Urinary bladder (tissue), 4 donors: Measurements from ENCODE around the gene ZNF407. TPM values are rescaled to one million over a fixed set of nuclear protein-coding genes. Genes with fewer than 3 reads are reported as not detected.

Experiments
- DNase-seq: peaks from one replicate; pipeline ENCODE4 v3.0.0-alpha.2; 2015; ENCODE audit errors: extremely low spot score
- H3K27ac ChIP-seq: one replicate; pipeline ENCODE4 v1.5.1; 2013; ENCODE audit warnings: low read depth, mild to moderate bottlenecking, moderate library complexity
- H3K36me3 ChIP-seq: one replicate; pipeline ENCODE4 v1.6.1; 2013; ENCODE audit warnings: mild to moderate bottlenecking, moderate library complexity; ENCODE audit not compliant: insufficient read depth
- H3K4me1 ChIP-seq: one replicate; pipeline ENCODE4 v1.6.1; 2013; ENCODE audit warnings: mild to moderate bottlenecking, moderate library complexity; ENCODE audit not compliant: insufficient read depth
- H3K4me3 ChIP-seq: one replicate; pipeline ENCODE4 v1.5.1; 2013; ENCODE audit warnings: low read depth, low read length
- WGBS: extraction: QIAGEN DNeasy Blood & Tissue Kit; methylation state at CpG from one replicate; pipeline ENCODE4 v1.1.7; 2013; 5-methylcytosine and 5-hydroxymethylcytosine counted together
- polyA plus RNA-seq: library from polyadenylated mRNA; stranded (reverse); fragments of 200-250 nt; gene quantifications from one replicate; pipeline ENCODE4 v1.2.3, GENCODE V29; 2013
- total RNA-seq: library from RNA; depleted of rRNA; stranded (reverse); fragments of >200 nt; gene quantifications from one replicate; pipeline ENCODE4 v1.2.3, GENCODE V29; 2014
- donor health status: healthy with polysubstance abuse.
- donor health status: healthy.

ZNF407 gene
- total and polyA plus RNA-seq, 2 donors: 5.9 to 40.8 TPM

- H3K27ac ChIP-seq: no peak overlapping the region
- DNase-seq: no peak
- 47% methylated on average over 4 of the region's 4 CpGs for WGBS
- no peak overlapping the region for H3K4me3 ChIP-seq
- no peaks in the 10 kb centered on the region for H3K4me1 ChIP-seq
- H3K36me3 ChIP-seq: no peaks in the 10 kb centered on the region
Observed at GRCh38 chr18:74570266-74570665, 27.4 kb upstream of the ZNF407 start.

GRCh38 chr18:74571895-74572680 is 25.6 kb upstream of the ZNF407 start:
- no peak overlapping the region for H3K4me3 ChIP-seq
- H3K4me1 ChIP-seq: no peaks in the 10 kb centered on the region
- 85% methylated on average over 12 of the region's 12 CpGs for WGBS
- DNase-seq: no peak
- H3K36me3 ChIP-seq: no peaks in the 10 kb centered on the region
- H3K27ac ChIP-seq: no peak overlapping the region

- no peak overlapping the region for H3K27ac ChIP-seq
- no peaks in the 10 kb centered on the region for H3K36me3 ChIP-seq
- H3K4me3 ChIP-seq: no peak overlapping the region
- no peak for DNase-seq
- no peaks in the 10 kb centered on the region for H3K4me1 ChIP-seq
Observed at GRCh38 chr18:74573053-74573452, 24.6 kb upstream of the ZNF407 start.

GRCh38 chr18:74574916-74575315 is 22.8 kb upstream of the ZNF407 start:
- WGBS: 66% methylated on average over 2 of the region's 2 CpGs
- Histone ChIP-seq H3K27ac (no peak overlapping the region), H3K4me3 (no peak overlapping the region), H3K4me1 (no peaks in the 10 kb centered on the region), H3K36me3 (no peaks in the 10 kb centered on the region)
- no peak for DNase-seq

GRCh38 chr18:74577019-74577418 is 20.7 kb upstream of the ZNF407 start:
- Histone ChIP-seq H3K27ac (no peak overlapping the region), H3K36me3 (no peaks in the 10 kb centered on the region), H3K4me1 (no peaks in the 10 kb centered on the region), H3K4me3 (no peak overlapping the region)
- no peak for DNase-seq
- 52% methylated on average over 5 of the region's 5 CpGs for WGBS

GRCh38 chr18:74579496-74580065 is 18.1 kb upstream of the ZNF407 start:
- H3K36me3 ChIP-seq: no peaks in the 10 kb centered on the region
- no peak for DNase-seq
- 32% methylated on average over 8 of the region's 8 CpGs for WGBS
- no peak overlapping the region for H3K4me3 ChIP-seq
- no peak overlapping the region for H3K27ac ChIP-seq
- no peaks in the 10 kb centered on the region for H3K4me1 ChIP-seq

GRCh38 chr18:74582642-74583041 is 15.0 kb upstream of the ZNF407 start:
- no peak for DNase-seq
- no peaks in the 10 kb centered on the region for H3K36me3 ChIP-seq
- 67% methylated on average over 6 of the region's 6 CpGs for WGBS
- no peak overlapping the region for H3K4me3 ChIP-seq
- H3K4me1 ChIP-seq: no peaks in the 10 kb centered on the region
- H3K27ac ChIP-seq: no peak overlapping the region

- WGBS: 74% methylated on average over 8 of the region's 8 CpGs
- H3K36me3 ChIP-seq: no peaks in the 10 kb centered on the region
- no peak for DNase-seq
- H3K27ac ChIP-seq: no peak overlapping the region
- no peaks in the 10 kb centered on the region for H3K4me1 ChIP-seq
- no peak overlapping the region for H3K4me3 ChIP-seq
Observed at GRCh38 chr18:74587441-74587840, 10.2 kb upstream of the ZNF407 start.

- no peak overlapping the region for H3K4me3 ChIP-seq
- H3K36me3 ChIP-seq: no peaks in the 10 kb centered on the region
- 69% methylated on average over 6 of the region's 6 CpGs for WGBS
- no peaks in the 10 kb centered on the region for H3K4me1 ChIP-seq
- H3K27ac ChIP-seq: no peak overlapping the region
- DNase-seq: no peak
Observed at GRCh38 chr18:74589021-74589420, 8.6 kb upstream of the ZNF407 start.

- Histone ChIP-seq H3K27ac (no peak overlapping the region), H3K4me3 (no peak overlapping the region), H3K36me3 (no peaks in the 10 kb centered on the region), H3K4me1 (no peaks in the 10 kb centered on the region)
- no peak for DNase-seq
- 89% methylated on average over 3 of the region's 3 CpGs for WGBS
Observed at GRCh38 chr18:74589811-74590210, 7.9 kb upstream of the ZNF407 start.

GRCh38 chr18:74590671-74591070 is 7.0 kb upstream of the ZNF407 start:
- H3K4me1 ChIP-seq: no peaks in the 10 kb centered on the region
- DNase-seq: no peak
- no peak overlapping the region for H3K27ac ChIP-seq
- 79% methylated on average over 1 of the region's 1 CpG for WGBS
- H3K4me3 ChIP-seq: no peak overlapping the region
- no peaks in the 10 kb centered on the region for H3K36me3 ChIP-seq

GRCh38 chr18:74595431-74595830 is 2.2 kb upstream of the ZNF407 start:
- H3K4me1 ChIP-seq: no peaks in the 10 kb centered on the region
- DNase-seq: no peak
- no peak overlapping the region for H3K4me3 ChIP-seq
- no peaks in the 10 kb centered on the region for H3K36me3 ChIP-seq
- H3K27ac ChIP-seq: no peak overlapping the region

- whole genome bisulfite sequencing: under 1% methylated on average over 41 of the region's 41 CpGs
- peak; percentile 55 for DNase-seq
Observed at GRCh38 chr18:74597034-74597661, 522 bp upstream of the ZNF407 start.

GRCh38 chr18:74598350-74599001 is 806 bp downstream of the ZNF407 start:
- WGBS: under 1% methylated on average over 44 of the region's 44 CpGs
- H3K36me3 ChIP-seq: no peaks in the 10 kb centered on the region
- peak overlapping the region; percentile 68 for H3K4me3 ChIP-seq
- DNase-seq: peak; percentile 40
- H3K4me1 ChIP-seq: no peaks in the 10 kb centered on the region
- peak overlapping the region; percentile 87 for H3K27ac ChIP-seq

More at GRCh38 chr18:74597034-74597661, 522 bp upstream of the ZNF407 start:
- no peaks in the 10 kb centered on the region for H3K4me1 ChIP-seq
- peak overlapping the region; percentile 68 for H3K4me3 ChIP-seq
- H3K36me3 ChIP-seq: no peaks in the 10 kb centered on the region
- H3K27ac ChIP-seq: peak overlapping the region; percentile 99
